PC-3 (cell line): Measurements from ENCODE around the gene ARID3C. TPM values are rescaled to one million over a fixed set of nuclear protein-coding genes. Genes with fewer than 3 reads are reported as not detected.

Source experiments
- ATAC-seq: fragments of 200-7000 bp; cut with Tn5 transposase; 2 replicates; pipeline ENCODE4 v1.9.1; 2020; ENCODE audit warnings: mild to moderate bottlenecking, moderate library complexity
- BruUV-seq: library from RNA; stranded (reverse); fragments of 400-500 nt; replicated peaks from 2 replicates; lab custom pipeline; 2021; lab: Mats Ljungman, UMichigan
- CTCF ChIA-PET: fragments of 300-600 bp; sonication (Branson Sonifier 250); formaldehyde crosslinking; loops from one replicate; lab custom pipeline; 2022; ENCODE audit warnings: antibody characterized with exemption; lab: Charles Lee
- POLR2A ChIA-PET: fragments of 300-600 bp; sonication (Branson Sonifier 250); formaldehyde crosslinking; loops from one replicate; lab custom pipeline; 2022; ENCODE audit warnings: antibody characterized with exemption; ENCODE audit not compliant: unreplicated experiment; lab: Charles Lee
- DNase-seq: peaks from one replicate; pipeline ENCODE4 v3.0.0-alpha.2; 2015
- H2AFZ ChIP-seq: fragments of 300-600 bp; sonication (generic); 2 replicates; pipeline ENCODE4 v1.6.0; 2016; ENCODE audit warnings: antibody characterized with exemption, low read length
- H3F3A ChIP-seq: fragments of 300-600 bp; sonication (generic); one replicate; pipeline ENCODE4 v1.6.0; 2017; ENCODE audit warnings: antibody characterized with exemption, low read length, control low read depth, mild to moderate bottlenecking; ENCODE audit not compliant: unreplicated experiment
- H3K27ac ChIP-seq: fragments of 300-600 bp; sonication (generic); 2 replicates; pipeline ENCODE4 v1.5.1; 2016; ENCODE audit warnings: mild to moderate bottlenecking, low read length
- H3K27me3 ChIP-seq: fragments of 300-600 bp; sonication (generic); 2 replicates; pipeline ENCODE4 v1.6.1; 2016; ENCODE audit warnings: low read length, mixed read lengths
- H3K36me3 ChIP-seq: fragments of 300-600 bp; sonication (generic); 2 replicates; pipeline ENCODE4 v1.6.1; 2016; ENCODE audit warnings: low read depth, mixed run types, low read length, mixed read lengths
- H3K4me1 ChIP-seq: fragments of 300-600 bp; sonication (generic); 2 replicates; pipeline ENCODE4 v1.5.1; 2016; ENCODE audit warnings: low read length; ENCODE audit not compliant: insufficient read depth
- H3K4me2 ChIP-seq: fragments of 300-600 bp; sonication (generic); 2 replicates; pipeline ENCODE4 v1.6.0; 2016; ENCODE audit warnings: low read length
- H3K4me3 ChIP-seq: fragments of 300-600 bp; sonication (generic); 2 replicates; pipeline ENCODE4 v1.5.1; 2016; ENCODE audit warnings: mild to moderate bottlenecking, low read length, mixed read lengths
- H3K79me2 ChIP-seq: fragments of 300-600 bp; sonication (generic); 2 replicates; pipeline ENCODE4 v1.6.1; 2017; ENCODE audit warnings: low read length, mixed read lengths
- H3K9ac ChIP-seq: fragments of 300-600 bp; sonication (generic); 2 replicates; pipeline ENCODE4 v1.6.0; 2016; ENCODE audit warnings: mild to moderate bottlenecking, low read length
- H3K9me2 ChIP-seq: fragments of 300-600 bp; sonication (generic); replicated peaks from 2 replicates; pipeline ENCODE4 v1.6.1; 2016; ENCODE audit warnings: mixed run types, low read length, mixed read lengths
- H3K9me3 ChIP-seq: fragments of 300-600 bp; sonication (generic); 2 replicates; pipeline ENCODE4 v1.6.1; 2016; ENCODE audit warnings: low read length, mixed read lengths
- H4K20me1 ChIP-seq: fragments of 300-600 bp; sonication (generic); 2 replicates; pipeline ENCODE4 v1.6.1; 2016; ENCODE audit warnings: low read length, mixed read lengths
- EZH2 ChIP-seq: fragments of 300-600 bp; sonication (generic); IDR thresholded peaks from one replicate; pipeline ENCODE4 v1.6.1; 2017; ENCODE audit warnings: antibody characterized with exemption, mild to moderate bottlenecking, low read length; ENCODE audit not compliant: unreplicated experiment
- EZH2phosphoT487 ChIP-seq: fragments of 300-600 bp; sonication (generic); IDR thresholded peaks from 2 replicates; pipeline ENCODE4 v1.6.1; 2018; ENCODE audit warnings: mild to moderate bottlenecking, antibody characterized with exemption, low read length, borderline replicate concordance
- intact Hi-C: fragments of 100-400 bp; cut with micrococcal nuclease; formaldehyde crosslinking; loops from 2 replicates; pipeline ENCODE4 v1.9.0; 2023
- total RNA-seq: library from RNA; depleted of rRNA; stranded (reverse); fragments of >200 nt; gene quantifications from 2 replicates; pipeline ENCODE4 v1.2.3, GENCODE V29; 2014
- TF ChIP-seq, protein P1 (sequence below): fragments of 300-600 bp; sonication (generic); conservative IDR thresholded peaks from 2 replicates; pipeline ENCODE4 v1.5.1; 2017; ENCODE audit warnings: antibody characterized with exemption, low read depth, mild to moderate bottlenecking, low read length

The ARID3C gene
- total RNA-seq, 1 experiment from 2014 or later: not detected

DNA sequence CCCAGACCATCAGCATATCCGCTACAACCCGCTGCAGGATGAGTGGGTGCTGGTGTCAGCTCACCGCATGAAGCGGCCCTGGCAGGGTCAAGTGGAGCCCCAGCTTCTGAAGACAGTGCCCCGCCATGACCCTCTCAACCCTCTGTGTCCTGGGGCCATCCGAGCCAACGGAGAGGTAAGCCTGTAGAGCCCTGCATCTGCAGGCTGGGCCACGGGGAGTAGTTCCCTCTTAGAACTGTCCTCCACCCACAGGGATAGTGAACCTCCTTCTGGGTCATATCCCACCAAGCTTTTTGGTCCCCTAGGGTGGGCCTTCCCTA lies 18.2 kb upstream of the ARID3C start:
- no peaks in the 10 kb centered on the region for H3K36me3 ChIP-seq
- peak overlapping the region; percentile 92 for H3K4me2 ChIP-seq
- intact Hi-C loops: no loop called here
- POLR2A ChIA-PET: no interaction called here
- H3K27me3 ChIP-seq: no peaks in the 10 kb centered on the region
- peak overlapping the region; percentile 77 for H3K9ac ChIP-seq
- peak overlapping the region; percentile 67 for H2AFZ ChIP-seq
- H3K4me3 ChIP-seq: peak overlapping the region; percentile 81
- no peaks in the 10 kb centered on the region for H3K9me2 ChIP-seq
- H3K79me2 ChIP-seq: peaks cover 10% of the 10 kb centered on the region; the same call in 1 of the 2 replicates
- H3K4me1 ChIP-seq: peaks cover 17% of the 10 kb centered on the region; the same call in 1 of the 2 replicates
- H3K27ac ChIP-seq: no peak overlapping the region
- H4K20me1 ChIP-seq: no peaks in the 10 kb centered on the region
- H3K9me3 ChIP-seq: no peaks in the 10 kb centered on the region
- ATAC-seq (no peak), DNase-seq (no peak)
- no peaks in the 10 kb centered on the region for H3F3A ChIP-seq
- TF ChIP-seq EZH2: no peak
- TF ChIP-seq, protein P1, sequence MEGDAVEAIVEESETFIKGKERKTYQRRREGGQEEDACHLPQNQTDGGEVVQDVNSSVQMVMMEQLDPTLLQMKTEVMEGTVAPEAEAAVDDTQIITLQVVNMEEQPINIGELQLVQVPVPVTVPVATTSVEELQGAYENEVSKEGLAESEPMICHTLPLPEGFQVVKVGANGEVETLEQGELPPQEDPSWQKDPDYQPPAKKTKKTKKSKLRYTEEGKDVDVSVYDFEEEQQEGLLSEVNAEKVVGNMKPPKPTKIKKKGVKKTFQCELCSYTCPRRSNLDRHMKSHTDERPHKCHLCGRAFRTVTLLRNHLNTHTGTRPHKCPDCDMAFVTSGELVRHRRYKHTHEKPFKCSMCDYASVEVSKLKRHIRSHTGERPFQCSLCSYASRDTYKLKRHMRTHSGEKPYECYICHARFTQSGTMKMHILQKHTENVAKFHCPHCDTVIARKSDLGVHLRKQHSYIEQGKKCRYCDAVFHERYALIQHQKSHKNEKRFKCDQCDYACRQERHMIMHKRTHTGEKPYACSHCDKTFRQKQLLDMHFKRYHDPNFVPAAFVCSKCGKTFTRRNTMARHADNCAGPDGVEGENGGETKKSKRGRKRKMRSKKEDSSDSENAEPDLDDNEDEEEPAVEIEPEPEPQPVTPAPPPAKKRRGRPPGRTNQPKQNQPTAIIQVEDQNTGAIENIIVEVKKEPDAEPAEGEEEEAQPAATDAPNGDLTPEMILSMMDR: no peak
- TF ChIP-seq EZH2phosphoT487: no peak
- no TSS peak for BruUV-seq
- CTCF ChIA-PET: interaction anchor here (0.6 to 1.6 kb wide), 4 partner anchors 9 to 55 kb away, joined by 3 to 5 read pairs (median 3); partner anchors contain the start of gene SIGMAR1

DNA sequence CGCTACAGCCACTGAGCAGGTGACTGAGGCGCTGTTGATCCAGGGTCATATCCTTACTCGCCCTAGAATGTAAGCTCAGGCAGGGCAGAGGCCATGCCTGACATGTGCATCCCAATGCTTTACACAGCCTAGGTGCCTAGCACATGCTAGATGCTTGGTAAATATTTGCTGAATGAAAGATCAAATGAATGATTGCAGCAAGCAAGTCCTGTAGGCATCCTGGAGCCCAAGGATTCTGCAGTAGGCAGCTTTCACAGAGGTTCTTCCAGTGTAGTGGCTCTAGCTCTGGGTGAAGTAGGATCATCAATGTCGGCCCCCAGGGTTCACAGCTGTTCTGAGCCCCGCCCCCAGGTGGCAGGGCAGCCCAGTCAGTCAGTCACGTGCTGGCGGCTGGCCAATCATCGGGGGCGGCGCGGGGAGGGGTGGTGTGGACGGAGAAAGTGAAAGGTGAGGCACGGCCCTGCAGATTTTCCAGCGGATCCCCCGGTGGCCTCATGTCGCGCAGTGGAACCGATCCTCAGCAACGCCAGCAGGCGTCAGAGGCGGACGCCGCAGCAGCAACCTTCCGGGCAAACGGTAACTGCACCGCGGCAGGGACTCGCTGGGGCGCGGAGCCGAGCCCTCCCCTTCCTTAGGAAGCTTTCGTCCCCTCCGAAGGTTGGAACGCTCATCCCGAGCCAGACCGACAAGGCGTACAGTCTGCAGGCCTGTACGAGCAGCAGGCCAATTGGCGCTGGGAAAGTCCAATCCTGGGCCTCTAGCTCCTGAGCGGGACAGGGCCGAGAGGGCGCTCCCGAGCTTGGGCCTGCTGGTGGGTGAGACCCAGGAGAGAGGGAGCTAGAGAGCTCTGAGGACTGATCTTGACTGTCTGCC lies 17.6 kb upstream of the ARID3C start, which contains the start of gene GALT:
GALT (plus strand) TSS at position 465 of the 873 bp plus-strand sequence; CDS start at position 495, 30 bp downstream.
- H2AFZ ChIP-seq: peak within 1 kb of the TSS; percentile 67
- ATAC-seq (peak; percentile 73), DNase-seq (peak; percentile 67)
- intact Hi-C loops: no loop called here
- H3K36me3 ChIP-seq: no peaks in the 10 kb centered on the region
- ChIA-PET POLR2A (interaction anchor here (1.3 kb wide), 1 partner anchor 9 kb away, joined by 3 read pairs; the partner anchor contains the start of gene SIGMAR1), CTCF (interaction anchor here (0.6 to 1.6 kb wide), 4 partner anchors 9 to 56 kb away, joined by 3 to 5 read pairs (median 3); partner anchors contain the start of gene SIGMAR1)
- H3K9ac ChIP-seq: peak within 1 kb of the TSS; percentile 77
- H3K4me1 ChIP-seq: peaks cover 13% of the 10 kb centered on the region; the same call in 1 of the 2 replicates
- peak within 1 kb of the TSS; percentile 92 for H3K4me2 ChIP-seq
- H3K9me2 ChIP-seq: no peaks in the 10 kb centered on the region
- TF ChIP-seq EZH2phosphoT487: no peak
- TF ChIP-seq, protein P1: peak; percentile 51
- no peaks in the 10 kb centered on the region for H4K20me1 ChIP-seq
- H3F3A ChIP-seq: no peaks in the 10 kb centered on the region
- TSS peak; percentile 49 for BruUV-seq
- H3K79me2 ChIP-seq: peaks cover 10% of the 10 kb centered on the region; the same call in 1 of the 2 replicates
- peak within 1 kb of the TSS; percentile 81 for H3K4me3 ChIP-seq
- H3K27ac ChIP-seq: no peak within 1 kb of the TSS
- H3K27me3 ChIP-seq: no peaks in the 10 kb centered on the region
- H3K9me3 ChIP-seq: no peaks in the 10 kb centered on the region
